Neural cell (in vitro differentiated cells): Measurements from ENCODE around the gene PLA1A. TPM values are rescaled to one million over a fixed set of nuclear protein-coding genes. Genes with fewer than 3 reads are reported as not detected.

Source experiments
- H2AFZ ChIP-seq: fragments of 200-600, 300-800 bp; sonication (generic), shearing (Covaris generic); 2 replicates; pipeline ENCODE4 v1.6.0; 2014; ENCODE audit warnings: low read depth, mild to moderate bottlenecking, antibody characterized with exemption, low read length, moderate library complexity
- H3F3A ChIP-seq: fragments of 200-600 bp; shearing (Covaris generic); 2 replicates; pipeline ENCODE4 v1.6.1; 2016; ENCODE audit warnings: mild to moderate bottlenecking, moderate library complexity, mixed read lengths, antibody characterized with exemption, low read length; ENCODE audit not compliant: insufficient read depth, poor library complexity, severe bottlenecking
- H3K27ac ChIP-seq: fragments of 200-600, 300-800 bp; sonication (generic), shearing (Covaris generic); 2 replicates; pipeline ENCODE4 v1.5.1; 2014; ENCODE audit warnings: mild to moderate bottlenecking, low read length, moderate library complexity
- H3K27me3 ChIP-seq: fragments of 300-800, 200-600 bp; sonication (generic), shearing (Covaris generic); 2 replicates; pipeline ENCODE4 v1.6.0; 2014; ENCODE audit warnings: mild to moderate bottlenecking, low read depth, low read length, moderate library complexity; ENCODE audit not compliant: insufficient read depth
- H3K36me3 ChIP-seq: fragments of 300-800, 200-600 bp; sonication (generic), shearing (Covaris generic); 2 replicates; pipeline ENCODE4 v1.5.1; 2014; ENCODE audit warnings: mild to moderate bottlenecking, antibody characterized with exemption, low read length, moderate library complexity; ENCODE audit not compliant: insufficient read depth
- H3K4me2 ChIP-seq: fragments of 300-800, 200-600 bp; sonication (generic), shearing (Covaris generic); 2 replicates; pipeline ENCODE4 v1.6.0; 2014; ENCODE audit warnings: mild to moderate bottlenecking, low read length
- H3K4me3 ChIP-seq: fragments of 300-800, 200-600 bp; sonication (generic), shearing (Covaris generic); 2 replicates; pipeline ENCODE4 v1.5.1; 2014; ENCODE audit warnings: mild to moderate bottlenecking, low read length, moderate library complexity
- H3K79me2 ChIP-seq: fragments of 200-600 bp; shearing (Covaris generic); replicated peaks from 2 replicates; pipeline ENCODE4 v1.6.0; 2014; ENCODE audit warnings: mild to moderate bottlenecking, low read length, moderate library complexity; ENCODE audit not compliant: insufficient read depth
- H3K9ac ChIP-seq: fragments of 300-800, 200-600 bp; sonication (generic), shearing (Covaris generic); 2 replicates; pipeline ENCODE4 v1.6.1; 2016; ENCODE audit warnings: mild to moderate bottlenecking, low read length, mixed read lengths
- H3K9me2 ChIP-seq: fragments of 200-600 bp; shearing (Covaris generic); 2 replicates; pipeline ENCODE4 v1.6.1; 2016; ENCODE audit warnings: mild to moderate bottlenecking, low read length, mixed read lengths; ENCODE audit not compliant: insufficient read depth
- H3K9me3 ChIP-seq: fragments of 200-600, 300-800 bp; sonication (generic), shearing (Covaris generic); 2 replicates; pipeline ENCODE4 v1.6.1; 2016; ENCODE audit warnings: mild to moderate bottlenecking, mixed run types, low read length, moderate library complexity, mixed read lengths
- H4K20me1 ChIP-seq: fragments of 200-600 bp; shearing (Covaris generic); 2 replicates; pipeline ENCODE4 v1.6.1; 2016; ENCODE audit warnings: mild to moderate bottlenecking, mixed run types; ENCODE audit not compliant: insufficient read depth
- EP300 ChIP-seq: fragments of 450-650 bp; conservative IDR thresholded peaks from 2 replicates; pipeline ENCODE4 v1.6.1; 2014; ENCODE audit warnings: antibody characterized with exemption, mild to moderate bottlenecking, moderate library complexity; ENCODE audit not compliant: poor library complexity, severe bottlenecking
- EZH2 ChIP-seq: fragments of 200-600, 300-800 bp; shearing (Covaris generic), sonication (generic); IDR thresholded peaks from 2 replicates; pipeline ENCODE4 v1.6.1; 2014; ENCODE audit warnings: antibody characterized with exemption, low read length, borderline replicate concordance, mild to moderate bottlenecking; ENCODE audit not compliant: insufficient read depth, poor library complexity, severe bottlenecking
- MXI1 ChIP-seq: fragments of 450-650 bp; conservative IDR thresholded peaks from 2 replicates; pipeline ENCODE4 v1.6.1; 2014; ENCODE audit warnings: antibody characterized with exemption, mild to moderate bottlenecking; ENCODE audit not compliant: poor library complexity, severe bottlenecking
- POLR2AphosphoS5 ChIP-seq: IDR thresholded peaks from 2 replicates; pipeline ENCODE4 v1.6.1; 2012
- RAD21 ChIP-seq: fragments of 450-650 bp; conservative IDR thresholded peaks from 2 replicates; pipeline ENCODE4 v1.6.1; 2014; ENCODE audit warnings: antibody characterized with exemption, mild to moderate bottlenecking, moderate library complexity
- SMC3 ChIP-seq: fragments of 450-650 bp; conservative IDR thresholded peaks from 2 replicates; pipeline ENCODE4 v1.6.1; 2014; ENCODE audit warnings: antibody characterized with exemption, mild to moderate bottlenecking, moderate library complexity; ENCODE audit not compliant: poor library complexity
- TAF1 ChIP-seq: IDR thresholded peaks from 2 replicates; pipeline ENCODE4 v1.6.1; 2012; ENCODE audit warnings: low read depth
- polyA plus RNA-seq: library from polyadenylated mRNA; depleted of rRNA; stranded (reverse); fragments of >200 nt; gene quantifications from 2 replicates; pipeline ENCODE4 v1.2.3, GENCODE V29; 2014
- TF ChIP-seq, protein P1 (sequence below): fragments of 450-650 bp; IDR thresholded peaks from 2 replicates; pipeline ENCODE4 v1.5.1; 2014; ENCODE audit warnings: antibody characterized with exemption, mild to moderate bottlenecking, moderate library complexity; ENCODE audit not compliant: poor library complexity, severe bottlenecking
- TF ChIP-seq, protein P2 (sequence below): IDR thresholded peaks from 2 replicates; pipeline ENCODE4 v1.6.1; 2012; ENCODE audit warnings: borderline replicate concordance

PLA1A gene
- polyA plus RNA-seq, 1 donor from 2014 or later, result not detected

DNA sequence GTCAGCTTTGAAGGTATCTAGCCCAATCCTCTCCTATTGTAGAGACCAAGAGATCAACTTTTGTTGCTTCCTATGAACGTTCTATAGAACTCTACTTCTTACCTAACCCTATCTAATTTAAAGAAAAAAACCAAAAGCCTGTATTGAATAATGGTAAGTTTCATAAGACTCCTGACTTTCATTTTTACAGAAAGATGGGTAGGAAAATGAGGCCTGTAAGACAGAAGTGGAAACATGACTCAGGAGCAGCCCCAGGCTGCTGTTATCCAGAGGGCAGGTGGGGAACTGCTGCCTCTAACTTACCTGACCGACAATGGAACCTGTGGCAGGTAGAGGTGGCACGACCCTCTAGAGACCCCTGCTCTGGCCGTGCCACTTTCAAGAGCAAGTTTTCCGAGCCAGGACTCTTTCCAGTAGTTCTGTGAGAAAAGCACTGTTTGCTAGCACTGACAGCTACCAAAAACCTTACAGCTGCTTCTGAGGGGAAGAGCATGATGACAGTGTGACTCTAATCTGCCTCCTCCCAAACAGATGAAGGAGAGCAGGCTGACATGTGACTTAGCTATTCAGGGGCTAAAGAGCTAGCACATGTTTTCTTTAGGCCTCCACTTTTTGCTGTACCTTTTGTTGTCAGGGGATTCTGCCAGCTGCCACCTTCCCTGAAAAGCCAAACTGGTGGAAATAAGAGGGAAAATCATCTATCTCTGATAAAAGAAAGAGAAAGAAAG is 45.2 kb downstream of the PLA1A start:
- Histone ChIP-seq H3K4me3 (no peak overlapping the region), H3K27me3 (no peaks in the 10 kb centered on the region), H4K20me1 (no peaks in the 10 kb centered on the region), H3K79me2 (no peaks in the 10 kb centered on the region), H3K9me3 (no peaks in the 10 kb centered on the region), H3K9me2 (no peaks in the 10 kb centered on the region), H3K36me3 (peaks cover 5% of the 10 kb centered on the region), H3F3A (no peaks in the 10 kb centered on the region), H3K27ac (no peak overlapping the region), H2AFZ (no peak overlapping the region), H3K9ac (no peak overlapping the region), H3K4me2 (no peak overlapping the region)
- TF ChIP-seq RAD21 (no peak), EP300 (no peak), MXI1 (no peak), SMC3 (no peak), POLR2AphosphoS5 (no peak), TAF1 (no peak), EZH2 (no peak)
- TF ChIP-seq, protein P1, sequence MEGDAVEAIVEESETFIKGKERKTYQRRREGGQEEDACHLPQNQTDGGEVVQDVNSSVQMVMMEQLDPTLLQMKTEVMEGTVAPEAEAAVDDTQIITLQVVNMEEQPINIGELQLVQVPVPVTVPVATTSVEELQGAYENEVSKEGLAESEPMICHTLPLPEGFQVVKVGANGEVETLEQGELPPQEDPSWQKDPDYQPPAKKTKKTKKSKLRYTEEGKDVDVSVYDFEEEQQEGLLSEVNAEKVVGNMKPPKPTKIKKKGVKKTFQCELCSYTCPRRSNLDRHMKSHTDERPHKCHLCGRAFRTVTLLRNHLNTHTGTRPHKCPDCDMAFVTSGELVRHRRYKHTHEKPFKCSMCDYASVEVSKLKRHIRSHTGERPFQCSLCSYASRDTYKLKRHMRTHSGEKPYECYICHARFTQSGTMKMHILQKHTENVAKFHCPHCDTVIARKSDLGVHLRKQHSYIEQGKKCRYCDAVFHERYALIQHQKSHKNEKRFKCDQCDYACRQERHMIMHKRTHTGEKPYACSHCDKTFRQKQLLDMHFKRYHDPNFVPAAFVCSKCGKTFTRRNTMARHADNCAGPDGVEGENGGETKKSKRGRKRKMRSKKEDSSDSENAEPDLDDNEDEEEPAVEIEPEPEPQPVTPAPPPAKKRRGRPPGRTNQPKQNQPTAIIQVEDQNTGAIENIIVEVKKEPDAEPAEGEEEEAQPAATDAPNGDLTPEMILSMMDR, result no peak
- TF ChIP-seq, protein P2, sequence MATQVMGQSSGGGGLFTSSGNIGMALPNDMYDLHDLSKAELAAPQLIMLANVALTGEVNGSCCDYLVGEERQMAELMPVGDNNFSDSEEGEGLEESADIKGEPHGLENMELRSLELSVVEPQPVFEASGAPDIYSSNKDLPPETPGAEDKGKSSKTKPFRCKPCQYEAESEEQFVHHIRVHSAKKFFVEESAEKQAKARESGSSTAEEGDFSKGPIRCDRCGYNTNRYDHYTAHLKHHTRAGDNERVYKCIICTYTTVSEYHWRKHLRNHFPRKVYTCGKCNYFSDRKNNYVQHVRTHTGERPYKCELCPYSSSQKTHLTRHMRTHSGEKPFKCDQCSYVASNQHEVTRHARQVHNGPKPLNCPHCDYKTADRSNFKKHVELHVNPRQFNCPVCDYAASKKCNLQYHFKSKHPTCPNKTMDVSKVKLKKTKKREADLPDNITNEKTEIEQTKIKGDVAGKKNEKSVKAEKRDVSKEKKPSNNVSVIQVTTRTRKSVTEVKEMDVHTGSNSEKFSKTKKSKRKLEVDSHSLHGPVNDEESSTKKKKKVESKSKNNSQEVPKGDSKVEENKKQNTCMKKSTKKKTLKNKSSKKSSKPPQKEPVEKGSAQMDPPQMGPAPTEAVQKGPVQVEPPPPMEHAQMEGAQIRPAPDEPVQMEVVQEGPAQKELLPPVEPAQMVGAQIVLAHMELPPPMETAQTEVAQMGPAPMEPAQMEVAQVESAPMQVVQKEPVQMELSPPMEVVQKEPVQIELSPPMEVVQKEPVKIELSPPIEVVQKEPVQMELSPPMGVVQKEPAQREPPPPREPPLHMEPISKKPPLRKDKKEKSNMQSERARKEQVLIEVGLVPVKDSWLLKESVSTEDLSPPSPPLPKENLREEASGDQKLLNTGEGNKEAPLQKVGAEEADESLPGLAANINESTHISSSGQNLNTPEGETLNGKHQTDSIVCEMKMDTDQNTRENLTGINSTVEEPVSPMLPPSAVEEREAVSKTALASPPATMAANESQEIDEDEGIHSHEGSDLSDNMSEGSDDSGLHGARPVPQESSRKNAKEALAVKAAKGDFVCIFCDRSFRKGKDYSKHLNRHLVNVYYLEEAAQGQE, result no peak

DNA sequence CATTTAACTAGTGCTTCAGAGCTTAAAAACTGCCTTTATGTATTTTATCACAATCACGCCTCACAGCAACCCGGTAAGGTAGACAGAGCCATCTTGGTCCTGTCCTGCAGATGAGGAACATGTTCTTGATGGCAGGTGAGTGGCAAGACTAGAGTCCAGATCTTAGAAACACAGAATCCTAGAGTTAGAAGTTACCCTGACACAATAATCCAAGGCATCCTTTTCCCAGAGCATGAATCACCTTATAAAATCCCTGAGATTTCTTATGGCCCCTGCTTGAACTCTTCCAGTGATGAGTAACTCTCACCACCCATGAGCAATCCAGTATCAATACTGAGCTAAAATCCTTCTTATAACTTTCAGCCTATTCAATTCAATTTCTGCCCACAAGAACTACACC is 45.8 kb downstream of the PLA1A start:
- no peak overlapping the region for H3K27ac ChIP-seq
- no peaks in the 10 kb centered on the region for H3K27me3 ChIP-seq
- H3K9me2 ChIP-seq, result no peaks in the 10 kb centered on the region
- no peak overlapping the region for H3K9ac ChIP-seq
- no peak overlapping the region for H3K4me2 ChIP-seq
- no peaks in the 10 kb centered on the region for H4K20me1 ChIP-seq
- no peak overlapping the region for H2AFZ ChIP-seq
- H3K9me3 ChIP-seq, result no peaks in the 10 kb centered on the region
- H3F3A ChIP-seq, result no peaks in the 10 kb centered on the region
- TF ChIP-seq, protein P1, result no peak
- TF ChIP-seq SMC3, result no peak
- TF ChIP-seq POLR2AphosphoS5, result no peak
- TF ChIP-seq EZH2, result no peak
- TF ChIP-seq EP300, result no peak
- TF ChIP-seq RAD21, result no peak
- no peak for TF ChIP-seq TAF1
- no peak for TF ChIP-seq MXI1
- TF ChIP-seq, protein P2, result no peak
- H3K4me3 ChIP-seq, result no peak overlapping the region
- no peaks in the 10 kb centered on the region for H3K79me2 ChIP-seq
- H3K36me3 ChIP-seq, result peaks cover 5% of the 10 kb centered on the region
